NOMO-1 (cell line): Measurements from ENCODE around the gene SORBS1.
"Not testable (repeated sequence)": the region's sequence is repeated elsewhere in the genome, so short reads cannot be mapped to it uniquely, and the experiment has no call there.

Experiments
- DNase-seq, 2 experiments: peaks; one replicate each; lab custom pipeline; 2025; ENCODE audit not compliant: unreplicated experiment in 2 of 2; lab: John Stamatoyannopoulos, UW

The SORBS1 gene

GRCh38 chr10:95359466-95359865, 201.7 kb downstream of the SORBS1 start:
- DNase-seq, result no peak

GRCh38 chr10:95356190-95356955, 204.8 kb downstream of the SORBS1 start:
- DNase-seq, result no peak

- no peak for DNase-seq
Measured at GRCh38 chr10:95355301-95355700, 205.9 kb downstream of the SORBS1 start.

- peak in 1 of 2 experiments; percentile 18 for DNase-seq
Measured at GRCh38 chr10:95354110-95354509, 207.1 kb downstream of the SORBS1 start.

GRCh38 chr10:95353123-95353522, 208.0 kb downstream of the SORBS1 start:
- no peak for DNase-seq

- no peak for DNase-seq
Measured at GRCh38 chr10:95352684-95353083, 208.5 kb downstream of the SORBS1 start.

- DNase-seq, result no peak
Measured at GRCh38 chr10:95350830-95351228, 210.3 kb downstream of the SORBS1 start.

- peak; percentile 66 to 75 for DNase-seq
Measured at GRCh38 chr10:95350219-95350829, 210.8 kb downstream of the SORBS1 start.

- not testable (repeated sequence) for DNase-seq
Measured at GRCh38 chr10:95347402-95347766, 213.8 kb downstream of the SORBS1 start.

GRCh38 chr10:95346715-95347401, 214.3 kb downstream of the SORBS1 start:
- no peak for DNase-seq

- DNase-seq, result no peak
Measured at GRCh38 chr10:95343573-95343972, 217.6 kb downstream of the SORBS1 start.

GRCh38 chr10:95341716-95342130, 219.4 kb downstream of the SORBS1 start:
- no peak for DNase-seq

GRCh38 chr10:95339863-95340262, 221.3 kb downstream of the SORBS1 start:
- DNase-seq, result no peak

- no peak for DNase-seq
Measured at GRCh38 chr10:95337423-95338160, 223.6 kb downstream of the SORBS1 start.

- no peak for DNase-seq
Measured at GRCh38 chr10:95336702-95337101, 224.5 kb downstream of the SORBS1 start.

- DNase-seq, result no peak
Measured at GRCh38 chr10:95335933-95336699, 225.1 kb downstream of the SORBS1 start.

GRCh38 chr10:95334805-95335144, 226.4 kb downstream of the SORBS1 start:
- DNase-seq, result no peak

- DNase-seq, result no peak
Measured at GRCh38 chr10:95333997-95334804, 227.0 kb downstream of the SORBS1 start.

- DNase-seq, result no peak
Measured at GRCh38 chr10:95332666-95333249, 228.4 kb downstream of the SORBS1 start.
